ENCODE data around the gene GSE1.

Gene GSE1

DNA sequence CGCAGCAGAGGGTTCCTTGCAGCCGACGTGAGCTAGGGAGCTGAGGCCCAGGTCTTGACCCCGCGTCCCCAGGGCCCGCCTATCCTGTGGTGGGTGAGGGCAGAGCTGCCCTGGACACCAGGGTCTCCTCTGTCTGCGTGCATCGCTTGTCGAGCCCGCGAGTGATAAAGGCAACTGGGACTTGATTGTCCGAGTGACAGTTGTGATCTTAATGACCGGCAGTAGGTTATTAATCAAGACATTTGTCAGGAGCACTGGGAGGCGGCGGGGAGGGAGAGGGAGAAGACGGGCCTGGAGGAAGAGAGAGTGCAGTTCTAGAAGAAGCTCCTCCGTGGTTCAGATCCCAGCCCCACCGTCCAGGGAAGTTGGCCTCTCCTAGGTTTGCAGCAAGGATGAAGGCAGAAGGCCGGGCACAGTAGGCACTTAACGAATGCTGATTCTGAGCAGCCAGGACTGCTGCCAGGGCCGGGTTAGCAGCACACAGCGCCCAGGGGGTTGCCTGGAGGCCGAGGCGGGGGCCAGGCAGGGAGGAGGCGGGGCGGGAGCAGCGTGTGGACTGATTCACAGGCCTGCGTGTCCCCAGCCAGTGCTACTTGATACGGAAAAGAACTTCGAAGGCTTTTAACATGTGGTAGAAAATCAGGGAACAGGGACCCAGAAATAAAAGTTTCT lies 11.3 kb upstream of the GSE1 start:
- H3K79me2 ChIP-seq (ENCODE audit: control insufficient read depth, low read length), result no peaks in the 10 kb centered on the region; the same call in 1 of the 2 replicates
- peaks cover 6% of the 10 kb centered on the region for H4K20me1 ChIP-seq (ENCODE audit: control insufficient read depth, insufficient read depth, low read depth, low read length)
- TF ChIP-seq, protein P1, sequence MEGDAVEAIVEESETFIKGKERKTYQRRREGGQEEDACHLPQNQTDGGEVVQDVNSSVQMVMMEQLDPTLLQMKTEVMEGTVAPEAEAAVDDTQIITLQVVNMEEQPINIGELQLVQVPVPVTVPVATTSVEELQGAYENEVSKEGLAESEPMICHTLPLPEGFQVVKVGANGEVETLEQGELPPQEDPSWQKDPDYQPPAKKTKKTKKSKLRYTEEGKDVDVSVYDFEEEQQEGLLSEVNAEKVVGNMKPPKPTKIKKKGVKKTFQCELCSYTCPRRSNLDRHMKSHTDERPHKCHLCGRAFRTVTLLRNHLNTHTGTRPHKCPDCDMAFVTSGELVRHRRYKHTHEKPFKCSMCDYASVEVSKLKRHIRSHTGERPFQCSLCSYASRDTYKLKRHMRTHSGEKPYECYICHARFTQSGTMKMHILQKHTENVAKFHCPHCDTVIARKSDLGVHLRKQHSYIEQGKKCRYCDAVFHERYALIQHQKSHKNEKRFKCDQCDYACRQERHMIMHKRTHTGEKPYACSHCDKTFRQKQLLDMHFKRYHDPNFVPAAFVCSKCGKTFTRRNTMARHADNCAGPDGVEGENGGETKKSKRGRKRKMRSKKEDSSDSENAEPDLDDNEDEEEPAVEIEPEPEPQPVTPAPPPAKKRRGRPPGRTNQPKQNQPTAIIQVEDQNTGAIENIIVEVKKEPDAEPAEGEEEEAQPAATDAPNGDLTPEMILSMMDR (IDR thresholded peaks at IDR 0.05; ENCODE audit: low read depth, low read length, poor library complexity, severe bottlenecking), result no peak
- no peak for TF ChIP-seq EZH2phosphoT487 (IDR thresholded peaks at IDR 0.05; ENCODE audit: borderline replicate concordance, low read length)
- H3K4me3 ChIP-seq (ENCODE audit: low read length), result no peak overlapping the region
- peaks cover 15% of the 10 kb centered on the region for H3K27me3 ChIP-seq (ENCODE audit: control insufficient read depth, low read length)
- no peak overlapping the region for H3K4me2 ChIP-seq (ENCODE audit: low read length)
- H3K9me2 ChIP-seq (replicated peaks; ENCODE audit: control insufficient read depth, low read length), result no peaks in the 10 kb centered on the region
- no peaks in the 10 kb centered on the region for H3K36me3 ChIP-seq (ENCODE audit: control insufficient read depth, low read length)
- peaks cover 31% of the 10 kb centered on the region for H3K4me1 ChIP-seq (ENCODE audit: control insufficient read depth, low read length)
- no peak overlapping the region for H3K27ac ChIP-seq (ENCODE audit: low read depth, low read length)
- H3K9me3 ChIP-seq (ENCODE audit: control insufficient read depth, insufficient read depth, low read length), result no peaks in the 10 kb centered on the region
- H3F3A ChIP-seq (ENCODE audit: control insufficient read depth, insufficient read depth), result no peaks in the 10 kb centered on the region

GRCh38 chr16:85602402-85603202 lies 10.5 kb upstream of the GSE1 start:
- Histone ChIP-seq H3F3A (ENCODE audit: control insufficient read depth, insufficient read depth) (0 out of 2 replicates have a peak, but pooled peaks cover under 1% of the 10 kb centered on the region), H3K27me3 (ENCODE audit: control insufficient read depth, low read length) (peaks cover 16% of the 10 kb centered on the region), H3K9me3 (ENCODE audit: control insufficient read depth, insufficient read depth, low read length) (no peaks in the 10 kb centered on the region), H3K27ac (ENCODE audit: low read depth, low read length) (no peak overlapping the region), H3K9me2 (replicated peaks; ENCODE audit: control insufficient read depth, low read length) (no peaks in the 10 kb centered on the region), H3K4me2 (ENCODE audit: low read length) (peak overlapping the region; percentile 51), H3K79me2 (ENCODE audit: control insufficient read depth, low read length) (no peaks in the 10 kb centered on the region; the same call in 1 of the 2 replicates), H4K20me1 (ENCODE audit: control insufficient read depth, insufficient read depth, low read depth, low read length) (peaks cover 6% of the 10 kb centered on the region), H3K36me3 (ENCODE audit: control insufficient read depth, low read length) (no peaks in the 10 kb centered on the region), H3K4me3 (ENCODE audit: low read length) (peak overlapping the region; percentile 13; the same call in 1 of the 2 replicates), H3K4me1 (ENCODE audit: control insufficient read depth, low read length) (peaks cover 39% of the 10 kb centered on the region)
- TF ChIP-seq, protein P1 (IDR thresholded peaks at IDR 0.05; ENCODE audit: low read depth, low read length, poor library complexity, severe bottlenecking), result no peak
- no peak for TF ChIP-seq EZH2phosphoT487 (IDR thresholded peaks at IDR 0.05; ENCODE audit: borderline replicate concordance, low read length)

GRCh38 chr16:85603203-85603755 lies 9.8 kb upstream of the GSE1 start:
- Histone ChIP-seq H3K36me3 (ENCODE audit: control insufficient read depth, low read length) (no peaks in the 10 kb centered on the region), H4K20me1 (ENCODE audit: control insufficient read depth, insufficient read depth, low read depth, low read length) (peaks cover 8% of the 10 kb centered on the region), H3K27ac (ENCODE audit: low read depth, low read length) (no peak overlapping the region)

More at GRCh38 chr16:85603203-85603755, 9.8 kb upstream of the GSE1 start:
- Histone ChIP-seq H3K27me3 (ENCODE audit: control insufficient read depth, low read length) (peaks cover 17% of the 10 kb centered on the region), H3K79me2 (ENCODE audit: control insufficient read depth, low read length) (no peaks in the 10 kb centered on the region; the same call in 1 of the 2 replicates), H3F3A (ENCODE audit: control insufficient read depth, insufficient read depth) (0 out of 2 replicates have a peak, but pooled peaks cover 3% of the 10 kb centered on the region), H3K4me1 (ENCODE audit: control insufficient read depth, low read length) (peaks cover 45% of the 10 kb centered on the region), H3K4me2 (ENCODE audit: low read length) (peak overlapping the region; percentile 51), H3K9me2 (replicated peaks; ENCODE audit: control insufficient read depth, low read length) (no peaks in the 10 kb centered on the region), H3K4me3 (ENCODE audit: low read length) (peak overlapping the region; percentile 13; the same call in 1 of the 2 replicates), H3K9me3 (ENCODE audit: control insufficient read depth, insufficient read depth, low read length) (no peaks in the 10 kb centered on the region)
- TF ChIP-seq EZH2phosphoT487 (IDR thresholded peaks at IDR 0.05; ENCODE audit: borderline replicate concordance, low read length), result no peak
- TF ChIP-seq, protein P1 (IDR thresholded peaks at IDR 0.05; ENCODE audit: low read depth, low read length, poor library complexity, severe bottlenecking), result no peak

Measured in DOHH2 (cell line).